Smooth muscle cell (in vitro differentiated cells): ENCODE data around the gene UBAP1L. TPM values are rescaled to one million over a fixed set of nuclear protein-coding genes. Genes with fewer than 3 reads are reported as not detected.
"Not testable (repeated sequence)": the region's sequence is repeated elsewhere in the genome, so short reads cannot be mapped to it uniquely, and the experiment has no call there.

Experiments used
- DNase-seq: peaks from one replicate; lab custom pipeline; 2025; ENCODE audit not compliant: unreplicated experiment; lab: John Stamatoyannopoulos, UW
- H2AFZ ChIP-seq: fragments of 200-600 bp; sonication (generic); 2 replicates; pipeline ENCODE4 v1.6.0; 2016; ENCODE audit warnings: antibody characterized with exemption, low read depth, mild to moderate bottlenecking
- H3F3A ChIP-seq: fragments of 200-600 bp; sonication (generic); 2 replicates; pipeline ENCODE4 v1.6.0; 2017; ENCODE audit warnings: antibody characterized with exemption, low read depth
- H3K27ac ChIP-seq: fragments of 200-600 bp; sonication (generic); 2 replicates; pipeline ENCODE4 v1.5.1; 2016; ENCODE audit warnings: low read depth, mild to moderate bottlenecking
- H3K27me3 ChIP-seq: fragments of 200-600 bp; sonication (generic); 2 replicates; pipeline ENCODE4 v1.6.1; 2016; ENCODE audit warnings: low read depth, mild to moderate bottlenecking
- H3K36me3 ChIP-seq: fragments of 200-600 bp; sonication (generic); 2 replicates; pipeline ENCODE4 v1.5.1; 2016; ENCODE audit warnings: low read depth
- H3K4me1 ChIP-seq: fragments of 200-600 bp; sonication (generic); 2 replicates; pipeline ENCODE4 v1.5.1; 2016; ENCODE audit warnings: low read depth
- H3K4me2 ChIP-seq: fragments of 200-600 bp; sonication (generic); 2 replicates; pipeline ENCODE4 v1.6.0; 2016; ENCODE audit warnings: mild to moderate bottlenecking
- H3K4me3 ChIP-seq: fragments of 200-600 bp; sonication (generic); 2 replicates; pipeline ENCODE4 v1.5.1; 2016; ENCODE audit warnings: mild to moderate bottlenecking
- H3K79me2 ChIP-seq: fragments of 200-600 bp; sonication (generic); 2 replicates; pipeline ENCODE4 v1.6.0; 2016; ENCODE audit warnings: low read depth, mild to moderate bottlenecking
- H3K9ac ChIP-seq: fragments of 200-600 bp; sonication (generic); 2 replicates; pipeline ENCODE4 v1.6.0; 2016; ENCODE audit warnings: low read depth
- H3K9me3 ChIP-seq: fragments of 200-600 bp; sonication (generic); replicated peaks from 2 replicates; pipeline ENCODE4 v1.5.1; 2016; ENCODE audit warnings: low read depth
- H4K20me1 ChIP-seq: fragments of 200-600 bp; sonication (generic); 2 replicates; pipeline ENCODE4 v1.6.0; 2016; ENCODE audit warnings: low read depth
- WGBS: methylation state at CpG from one replicate; pipeline ENCODE4 v1.1.7; 2016; ENCODE audit warnings: low lambda C conversion rate; 5-methylcytosine and 5-hydroxymethylcytosine counted together
- polyA plus RNA-seq: library from polyadenylated mRNA; unstranded; fragments of >200 nt; fragmentation: Nextera tagmentation; extraction: Ambion mirVana; gene quantifications from 2 replicates; pipeline ENCODE4 v1.2.1, GENCODE V29; 2016
- total RNA-seq: library from RNA; depleted of rRNA; stranded (reverse); fragments of >200 nt; gene quantifications from 2 replicates; pipeline ENCODE4 v1.2.3, GENCODE V29; 2014
- TF ChIP-seq, protein P1 (sequence below): fragments of 200-600 bp; sonication (generic); IDR thresholded peaks from 2 replicates; pipeline ENCODE4 v1.5.1; 2017; ENCODE audit warnings: borderline replicate concordance, mild to moderate bottlenecking, antibody characterized with exemption; ENCODE audit not compliant: insufficient read depth, poor library complexity, severe bottlenecking

The UBAP1L gene
- total and polyA plus RNA-seq, 2 experiments from 2014 or later = 1.0 to 1.2 TPM

DNA sequence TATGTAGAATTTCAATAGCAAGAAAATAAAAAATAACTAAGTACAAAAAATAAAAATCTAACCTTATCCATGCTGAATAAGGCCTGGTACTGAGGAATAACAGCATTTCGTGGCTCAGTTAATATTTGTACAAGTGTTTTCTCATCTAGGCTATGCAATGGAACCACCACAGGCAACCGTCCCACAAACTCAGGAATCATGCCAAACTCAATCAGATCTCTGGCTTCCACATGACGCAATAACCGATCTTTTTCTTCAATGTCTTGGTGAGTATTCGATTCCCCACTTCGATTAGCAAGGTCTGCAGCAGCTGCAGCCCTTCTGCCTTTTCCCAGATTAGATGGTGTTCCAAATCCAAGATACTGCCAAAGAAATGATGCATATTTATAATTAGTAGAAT lies 39.7 kb upstream of the UBAP1L start:
- Histone ChIP-seq H3K9ac (no peak overlapping the region), H2AFZ (no peak overlapping the region), H3K4me2 (no peak overlapping the region), H3K9me3 (no peaks in the 10 kb centered on the region), H4K20me1 (peaks cover under 1% of the 10 kb centered on the region), H3K36me3 (peaks cover 64% of the 10 kb centered on the region), H3F3A (no peaks in the 10 kb centered on the region), H3K79me2 (no peaks in the 10 kb centered on the region), H3K27me3 (no peaks in the 10 kb centered on the region), H3K4me1 (no peaks in the 10 kb centered on the region), H3K27ac (no peak overlapping the region), H3K4me3 (no peak overlapping the region)
- WGBS = 96% methylated on average over 6 of the region's 6 CpGs
- TF ChIP-seq, protein P1, sequence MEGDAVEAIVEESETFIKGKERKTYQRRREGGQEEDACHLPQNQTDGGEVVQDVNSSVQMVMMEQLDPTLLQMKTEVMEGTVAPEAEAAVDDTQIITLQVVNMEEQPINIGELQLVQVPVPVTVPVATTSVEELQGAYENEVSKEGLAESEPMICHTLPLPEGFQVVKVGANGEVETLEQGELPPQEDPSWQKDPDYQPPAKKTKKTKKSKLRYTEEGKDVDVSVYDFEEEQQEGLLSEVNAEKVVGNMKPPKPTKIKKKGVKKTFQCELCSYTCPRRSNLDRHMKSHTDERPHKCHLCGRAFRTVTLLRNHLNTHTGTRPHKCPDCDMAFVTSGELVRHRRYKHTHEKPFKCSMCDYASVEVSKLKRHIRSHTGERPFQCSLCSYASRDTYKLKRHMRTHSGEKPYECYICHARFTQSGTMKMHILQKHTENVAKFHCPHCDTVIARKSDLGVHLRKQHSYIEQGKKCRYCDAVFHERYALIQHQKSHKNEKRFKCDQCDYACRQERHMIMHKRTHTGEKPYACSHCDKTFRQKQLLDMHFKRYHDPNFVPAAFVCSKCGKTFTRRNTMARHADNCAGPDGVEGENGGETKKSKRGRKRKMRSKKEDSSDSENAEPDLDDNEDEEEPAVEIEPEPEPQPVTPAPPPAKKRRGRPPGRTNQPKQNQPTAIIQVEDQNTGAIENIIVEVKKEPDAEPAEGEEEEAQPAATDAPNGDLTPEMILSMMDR = no peak
- no peak for DNase-seq

DNA sequence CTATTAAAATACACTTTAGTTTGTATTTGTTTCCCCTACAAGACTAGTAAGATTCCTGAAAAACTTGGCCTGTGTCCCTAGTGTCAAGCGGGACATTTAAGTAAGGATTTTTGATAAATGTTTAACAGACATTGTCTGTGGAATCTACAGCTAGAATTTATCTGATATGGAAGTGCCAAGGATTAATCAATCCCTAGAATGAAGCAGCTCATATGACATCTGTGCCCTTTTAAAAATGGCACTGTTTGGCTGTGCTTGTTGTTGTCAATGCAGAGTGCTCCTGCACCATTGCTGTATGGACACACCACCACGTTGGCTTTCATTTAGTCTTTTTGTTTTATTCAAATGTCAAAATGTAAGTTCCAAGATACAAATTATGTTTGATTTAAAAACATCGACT lies 32.9 kb upstream of the UBAP1L start:
- Histone ChIP-seq H4K20me1 (no peaks in the 10 kb centered on the region), H3K4me1 (no peaks in the 10 kb centered on the region), H3K9me3 (no peaks in the 10 kb centered on the region), H3K4me2 (no peak overlapping the region), H3K36me3 (peaks cover 17% of the 10 kb centered on the region), H3F3A (no peaks in the 10 kb centered on the region), H3K27ac (no peak overlapping the region), H3K4me3 (no peak overlapping the region), H3K79me2 (no peaks in the 10 kb centered on the region), H2AFZ (no peak overlapping the region), H3K27me3 (no peaks in the 10 kb centered on the region), H3K9ac (no peak overlapping the region)
- DNase-seq = no peak
- TF ChIP-seq, protein P1 = no peak
- WGBS = 99% methylated on average over 3 of the region's 3 CpGs

- TF ChIP-seq, protein P1 = no peak
- Histone ChIP-seq H3K4me3 (no peak overlapping the region), H3F3A (no peaks in the 10 kb centered on the region), H4K20me1 (no peaks in the 10 kb centered on the region), H3K9ac (no peak overlapping the region), H3K9me3 (no peaks in the 10 kb centered on the region), H3K27ac (no peak overlapping the region), H3K27me3 (no peaks in the 10 kb centered on the region), H3K79me2 (no peaks in the 10 kb centered on the region), H3K4me1 (no peaks in the 10 kb centered on the region), H3K36me3 (peaks cover 10% of the 10 kb centered on the region), H3K4me2 (no peak overlapping the region), H2AFZ (no peak overlapping the region)
- WGBS = 98% methylated on average over 4 of the region's 4 CpGs
- no peak for DNase-seq
Measured at GRCh38 chr15:65146438-65146837, 31.4 kb upstream of the UBAP1L start.

- not testable (repeated sequence) for H3K9me3 ChIP-seq, H3F3A ChIP-seq, H3K4me1 ChIP-seq, H3K9ac ChIP-seq, H3K79me2 ChIP-seq, H3K4me3 ChIP-seq, H4K20me1 ChIP-seq, H3K4me2 ChIP-seq, H3K27ac ChIP-seq, H3K27me3 ChIP-seq, DNase-seq, H2AFZ ChIP-seq, H3K36me3 ChIP-seq
- WGBS = 93% methylated on average over 6 of the region's 6 CpGs
Measured at GRCh38 chr15:65138631-65139030, 23.6 kb upstream of the UBAP1L start.

DNA sequence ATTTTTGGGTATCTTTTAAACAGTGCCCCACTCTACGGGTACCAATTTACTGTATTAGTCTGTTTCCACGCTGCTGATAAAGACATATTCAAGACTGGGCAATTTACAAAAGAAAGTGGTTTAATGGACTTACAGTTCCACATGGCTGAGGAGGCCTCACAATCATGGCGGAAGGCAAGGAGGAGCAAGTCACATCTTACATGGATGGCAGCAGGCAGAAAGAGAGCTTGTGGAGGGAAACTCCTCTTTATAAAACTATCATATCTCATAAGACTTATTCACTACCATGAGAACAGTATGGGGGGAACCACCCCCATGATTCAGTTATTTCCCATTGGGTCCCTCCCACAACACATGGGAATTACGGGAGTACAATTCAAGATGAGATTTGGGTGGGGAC lies 22.9 kb upstream of the UBAP1L start:
- 96% methylated on average over 4 of the region's 4 CpGs for WGBS
- not testable (repeated sequence) for H3K4me3 ChIP-seq, H3K79me2 ChIP-seq, H3K36me3 ChIP-seq, H3K9ac ChIP-seq, H3F3A ChIP-seq, H2AFZ ChIP-seq, H4K20me1 ChIP-seq, H3K27ac ChIP-seq, H3K4me2 ChIP-seq, H3K9me3 ChIP-seq, H3K4me1 ChIP-seq, H3K27me3 ChIP-seq, DNase-seq

DNA sequence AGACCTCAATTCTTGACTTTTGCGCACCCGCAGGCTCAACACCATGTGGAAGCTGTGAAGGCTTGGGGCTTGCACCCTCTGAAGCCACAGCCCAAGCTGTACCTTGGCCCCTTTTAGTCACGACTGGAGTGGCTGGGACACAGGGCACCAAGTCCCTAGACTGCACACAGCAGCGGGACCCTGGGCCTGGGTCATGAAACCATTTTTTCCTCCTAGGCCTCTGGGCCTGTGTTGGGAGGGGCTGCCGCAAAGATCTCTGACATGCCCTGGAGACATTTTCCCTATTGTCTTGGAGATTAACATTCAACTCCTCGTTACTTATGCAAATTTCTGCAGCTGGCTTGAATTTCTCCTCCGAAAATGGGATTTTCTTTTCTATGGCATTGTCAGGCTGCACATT lies 22.1 kb upstream of the UBAP1L start:
- WGBS = 88% methylated on average over 7 of the region's 7 CpGs
- not testable (repeated sequence) for H3K4me1 ChIP-seq, H3K27ac ChIP-seq, H3K9ac ChIP-seq, H3K27me3 ChIP-seq, H3K4me3 ChIP-seq, H2AFZ ChIP-seq, DNase-seq, H3F3A ChIP-seq, H3K9me3 ChIP-seq, H3K36me3 ChIP-seq, H3K4me2 ChIP-seq, H4K20me1 ChIP-seq
- H3K79me2 ChIP-seq = peaks cover 10% of the 10 kb centered on the region
